CD4-positive, alpha-beta T cell treated with Interleukin-6 at 100 ng/mL for 8 hours (primary cell): ENCODE measurements around the gene CDH4.

Source experiments
- DNase-seq: peaks from one replicate; pipeline ENCODE4 v3.0.0-alpha.2; 2020; ENCODE audit warnings: mixed read lengths, low spot score

CDH4 gene

GRCh38 chr20:61737812-61738443 is 485.9 kb downstream of the CDH4 start:
- DNase-seq: no peak

GRCh38 chr20:61738601-61739069 is 486.6 kb downstream of the CDH4 start:
- no peak for DNase-seq

- DNase-seq: no peak
These were observed 487.2 kb downstream of the CDH4 start for GRCh38 chr20:61739086-61739831.

DNA sequence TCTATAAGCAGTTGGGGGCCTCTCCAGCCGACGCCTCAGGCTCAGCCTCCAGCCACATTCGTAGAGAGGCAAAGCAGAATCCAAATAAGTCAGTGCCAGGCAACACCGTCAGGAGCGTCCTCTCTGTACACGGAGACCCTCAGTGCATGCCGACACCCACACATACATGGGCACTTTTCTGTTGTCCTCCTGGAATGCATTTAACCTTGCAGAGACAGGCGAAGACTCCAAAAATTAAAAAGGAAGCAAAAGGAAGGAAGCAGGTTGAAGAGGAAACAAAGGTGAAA is 487.7 kb downstream of the CDH4 start:
- DNase-seq: no peak

- no peak for DNase-seq
These were observed 490.2 kb downstream of the CDH4 start for GRCh38 chr20:61742097-61742825.

GRCh38 chr20:61743606-61744005 is 491.5 kb downstream of the CDH4 start:
- DNase-seq: no peak

DNA sequence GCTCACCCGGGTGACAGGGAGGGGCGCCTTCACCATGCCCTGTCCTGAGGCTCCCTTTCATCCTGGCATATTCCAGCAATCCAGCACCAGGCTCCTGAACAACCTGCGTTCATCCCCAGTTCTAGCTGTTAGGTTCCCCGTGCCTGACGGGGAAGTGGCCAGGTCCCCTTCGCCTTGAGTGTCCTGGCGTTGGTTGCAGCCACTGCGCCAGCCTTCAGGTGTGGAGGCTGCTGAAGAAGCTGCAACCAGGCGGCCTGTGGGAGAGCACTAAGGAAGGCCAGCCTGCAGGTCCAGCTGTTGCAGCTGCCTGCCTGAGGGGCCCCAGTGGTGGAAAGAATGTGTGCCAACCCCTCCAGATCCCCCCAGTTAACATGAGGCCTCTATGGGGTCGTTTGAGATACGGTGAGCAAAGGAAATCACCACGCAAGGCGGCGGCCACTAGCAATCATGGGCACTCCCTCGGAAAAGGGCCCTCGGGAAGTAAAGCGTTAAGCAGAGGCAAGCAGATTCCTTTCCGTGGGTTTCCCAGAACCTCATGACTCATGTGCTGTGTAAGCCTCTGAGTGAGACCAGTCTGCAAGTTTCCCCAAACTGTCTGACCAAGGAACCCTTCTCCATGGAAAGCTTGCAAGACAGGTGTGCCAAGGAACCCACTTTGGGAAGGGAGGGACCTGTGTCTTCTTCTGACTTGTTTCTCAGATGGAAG is 492.8 kb downstream of the CDH4 start:
- no peak for DNase-seq

- no peak for DNase-seq
These were observed 493.5 kb downstream of the CDH4 start for GRCh38 chr20:61745397-61746146.

DNA sequence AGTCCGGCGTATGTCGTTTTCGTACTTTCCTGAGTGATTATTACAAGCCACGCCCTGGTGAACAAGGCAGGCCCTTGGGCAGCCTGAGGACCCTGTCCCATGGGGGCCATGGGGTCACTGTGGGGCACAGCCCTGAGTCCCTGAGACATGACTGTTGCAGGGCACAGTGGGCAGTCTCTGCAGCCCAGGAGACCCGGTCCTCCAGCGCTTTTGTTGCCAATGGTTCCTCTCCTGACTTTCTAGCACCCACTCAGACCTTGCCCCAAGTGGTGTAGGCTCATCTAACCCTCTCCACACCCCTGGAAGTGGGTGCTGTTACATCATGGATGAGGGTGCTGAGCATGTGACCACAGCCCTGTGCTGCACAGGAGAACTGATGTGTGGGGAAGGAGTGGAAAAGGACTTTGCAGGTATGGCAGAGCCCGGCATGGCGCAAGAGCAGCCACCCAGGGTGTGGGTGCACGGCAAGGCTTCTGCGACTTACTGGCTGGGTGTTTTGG is 494.1 kb downstream of the CDH4 start:
- DNase-seq: no peak

- no peak for DNase-seq
These were observed 494.7 kb downstream of the CDH4 start for GRCh38 chr20:61746781-61747180.

DNA sequence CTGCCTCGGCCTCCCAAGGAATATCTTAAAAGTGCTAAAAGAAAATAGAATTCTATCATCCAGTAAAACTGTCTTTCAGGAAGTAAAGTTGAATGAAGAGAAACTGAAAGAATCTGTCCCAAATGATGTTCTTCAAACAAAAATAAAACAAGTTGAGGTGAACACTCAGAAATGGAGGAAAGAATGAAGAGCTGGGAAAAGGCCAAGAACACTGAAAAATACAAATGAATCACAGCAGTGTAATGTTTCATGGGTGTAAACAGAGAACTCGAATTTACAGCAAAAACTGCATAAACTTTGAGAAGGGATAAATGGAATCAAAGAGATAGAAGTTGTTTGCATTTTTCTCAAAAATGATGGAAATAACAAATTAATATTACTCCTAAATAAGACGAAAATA is 496.3 kb downstream of the CDH4 start:
- no peak for DNase-seq

GRCh38 chr20:61749406-61750075 is 497.5 kb downstream of the CDH4 start:
- no peak for DNase-seq

DNA sequence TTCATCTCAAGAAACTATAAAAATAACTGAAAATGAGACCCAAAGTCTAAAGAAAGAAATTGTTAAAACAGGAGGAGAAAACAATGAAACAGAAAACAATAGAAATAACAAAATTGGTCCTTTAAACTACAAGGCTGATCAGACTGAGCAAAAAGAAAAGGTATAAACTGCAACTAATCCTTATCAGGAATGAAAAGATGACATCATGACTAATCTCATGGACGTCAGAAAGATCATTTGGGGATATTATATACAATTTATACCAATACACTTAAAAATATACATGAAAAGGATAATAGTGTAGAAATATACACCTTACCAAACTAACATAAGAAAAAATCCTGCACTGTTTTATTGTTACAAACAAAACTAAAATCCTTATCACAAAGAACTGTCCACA is 498.0 kb downstream of the CDH4 start:
- no peak for DNase-seq

DNA sequence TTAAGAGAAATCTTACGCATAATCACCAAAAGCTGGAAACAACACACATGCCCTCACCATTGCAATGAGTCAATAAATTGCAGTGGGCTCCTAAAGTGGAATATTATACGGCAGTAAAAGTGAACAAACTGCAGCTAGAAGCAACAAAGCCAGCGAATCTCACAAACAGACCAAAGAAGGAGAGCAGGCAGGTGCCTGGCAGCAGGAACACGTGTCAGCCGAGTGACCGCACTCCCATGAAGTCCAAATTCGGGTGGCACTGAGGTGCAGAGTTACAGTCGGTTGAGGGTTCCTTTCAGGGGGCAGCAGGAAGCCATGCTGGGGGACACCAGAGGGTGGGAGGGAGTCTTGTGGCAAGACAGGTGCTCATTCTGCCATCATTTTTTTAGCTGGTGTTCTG is 500.5 kb downstream of the CDH4 start:
- DNase-seq: no peak

DNA sequence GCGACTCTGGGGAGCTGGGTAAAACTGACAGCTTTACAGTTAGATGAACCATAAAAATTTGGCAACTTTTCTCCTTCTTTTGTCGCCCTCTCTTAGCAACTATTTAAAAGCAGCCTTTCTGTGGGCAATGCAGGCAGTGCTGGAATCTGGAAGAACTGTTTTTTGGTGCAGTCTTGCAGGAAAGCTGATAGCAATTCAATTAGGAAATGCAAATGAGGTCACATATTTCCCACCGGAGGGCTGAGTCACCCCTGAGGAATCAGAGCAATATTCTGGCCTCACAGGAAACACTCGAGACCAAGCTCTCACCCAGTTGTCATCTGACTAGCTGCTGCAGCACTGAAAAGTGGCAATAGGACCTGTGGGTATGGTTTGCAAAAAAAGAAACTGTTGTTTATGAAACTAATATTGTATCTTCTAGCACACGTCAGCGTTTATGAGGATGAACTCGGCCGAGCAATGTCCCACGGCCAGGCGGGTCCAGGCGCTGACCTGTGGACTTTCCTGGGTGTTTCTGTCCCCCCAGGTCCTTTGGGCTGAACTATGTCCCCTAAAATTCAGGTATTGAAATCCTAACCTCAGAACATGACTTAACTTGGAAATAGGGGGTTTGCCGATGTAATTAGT is 501.4 kb downstream of the CDH4 start:
- DNase-seq: no peak

GRCh38 chr20:61753987-61754956 is 502.2 kb downstream of the CDH4 start:
- no peak for DNase-seq

DNA sequence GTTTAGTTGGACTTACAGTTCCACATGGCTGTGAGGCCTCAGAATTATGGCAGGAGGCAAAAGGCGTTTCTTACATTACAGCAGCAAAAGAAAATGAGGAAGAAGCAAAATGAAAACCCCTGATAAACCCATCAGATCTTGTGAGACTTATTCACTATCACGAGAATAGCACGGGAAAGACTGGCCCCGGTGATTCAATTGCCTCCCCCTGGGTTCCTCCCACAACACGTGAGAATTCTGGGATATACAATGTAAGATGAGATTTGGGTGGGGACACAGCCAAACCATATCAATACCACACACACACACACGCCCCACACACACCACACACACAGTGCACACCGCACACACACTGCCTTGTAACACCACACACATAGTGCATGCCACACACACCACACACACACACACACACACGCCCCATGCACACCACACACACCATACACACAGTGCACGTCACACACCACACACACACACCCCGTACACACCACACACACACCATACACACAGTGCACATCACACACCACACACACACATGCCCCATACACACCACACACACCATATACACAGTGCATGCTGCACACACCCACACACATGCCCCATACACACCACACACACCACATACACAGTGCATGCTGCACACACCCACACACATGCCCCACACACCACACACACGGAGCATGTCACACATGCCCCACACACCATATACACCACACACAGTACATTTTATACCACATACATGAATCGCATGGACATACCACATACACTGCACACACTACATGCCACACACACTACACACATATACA is 503.1 kb downstream of the CDH4 start:
- DNase-seq: no peak

DNA sequence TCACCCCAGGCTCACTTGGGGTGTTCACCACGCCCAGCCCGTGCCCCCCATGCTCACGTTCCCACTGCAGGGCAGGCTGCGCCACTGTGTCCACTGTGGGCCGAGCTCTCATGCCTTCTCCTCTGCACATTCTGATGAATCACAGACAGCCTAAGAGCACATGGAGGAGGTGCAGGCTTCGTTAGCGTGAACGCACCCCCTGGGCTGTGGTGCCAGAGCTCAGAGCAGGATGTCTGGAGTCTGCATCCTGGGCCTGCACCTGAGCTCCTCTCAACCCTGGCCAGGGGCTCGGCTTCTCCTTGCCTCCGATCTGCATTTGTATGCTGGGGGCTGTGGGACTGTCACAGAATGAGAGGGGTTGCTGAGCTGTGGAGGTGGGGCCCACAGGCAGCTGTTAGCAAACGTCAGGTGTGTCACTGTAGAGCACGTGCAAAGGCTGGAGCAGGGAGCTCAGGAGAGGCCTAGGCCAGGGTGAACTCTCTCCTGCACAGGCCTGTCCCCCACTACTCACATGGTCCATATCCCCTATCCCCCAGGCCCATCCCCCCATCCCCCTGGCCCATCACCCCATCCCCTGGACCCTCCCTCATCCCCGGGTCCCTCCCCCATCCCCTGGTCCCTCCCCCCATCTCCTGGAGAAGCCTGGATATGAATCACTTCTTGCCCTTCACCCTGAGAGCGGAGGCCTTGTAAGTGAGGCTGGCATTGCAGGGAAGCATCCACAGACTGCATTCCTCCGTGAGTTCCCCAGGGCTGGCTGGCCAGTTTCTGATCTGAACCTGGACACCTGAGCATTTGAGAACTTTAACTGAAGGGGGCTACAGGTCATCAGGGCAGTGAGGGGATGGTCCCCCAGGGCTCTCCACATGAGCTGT is 504.1 kb downstream of the CDH4 start:
- DNase-seq: no peak
